Cardiac atrium fibroblast (primary cell): ENCODE data around the gene OR4E2. TPM values are rescaled to one million over a fixed set of nuclear protein-coding genes. Genes with fewer than 3 reads are reported as not detected.

Source experiments
- total RNA-seq: library from RNA; depleted of rRNA; stranded (reverse); fragments of >200 nt; gene quantifications from 2 replicates; pipeline ENCODE4 v1.2.3, GENCODE V29; 2015

The OR4E2 gene
- not detected in 2 replicates for total RNA-seq

GRCh38 chr14:21653331-21653885 is at the start of gene OR4E2:
TSS of gene OR4E2 (plus strand) at chr14:21653835. CDS start at chr14:21665083, 11,248 bp downstream.

GRCh38 chr14:21634840-21635239 is 18.8 kb upstream of the OR4E2 start, which contains the start of gene OR10G2:
TSS of gene OR10G2 (minus strand) at chr14:21634940. CDS start at chr14:21634842, 98 bp downstream.

GRCh38 chr14:21673718-21674117 is 20.1 kb downstream of the OR4E2 start, which contains the start of gene OR4E1:
TSS of gene OR4E1 (minus strand) at chr14:21673818. CDS start at chr14:21670935, 2,883 bp downstream.

Other genes with a start within 250 kb of the OR4E2 start
- gene CHD8, start 197.7 kb upstream of the OR4E2 start, total RNA-seq, result 37.3 and 40.3 TPM in 2 replicates
- 19.0 and 29.4 TPM in 2 replicates for gene RAB2B, start 176.9 kb upstream of the OR4E2 start, total RNA-seq
- 45.1 and 54.9 TPM in 2 replicates for gene TOX4, start 176.6 kb upstream of the OR4E2 start, total RNA-seq
- 35.6 and 39.7 TPM in 2 replicates for gene METTL3, start 142.5 kb upstream of the OR4E2 start, total RNA-seq
- 4.7 and 11.0 TPM in 2 replicates for gene SALL2, start 127.5 kb upstream of the OR4E2 start, total RNA-seq
- gene OR10G3, start 73.8 kb upstream of the OR4E2 start, total RNA-seq, result not detected in 2 replicates
- gene OR10G2, start 18.9 kb upstream of the OR4E2 start, total RNA-seq, result not detected in 2 replicates
- not detected in 2 replicates for gene OR4E1, start 20.0 kb downstream of the OR4E2 start, total RNA-seq